Uterus (tissue), 4 donors: ENCODE results near the gene ZBTB3. TPM values are rescaled to one million over a fixed set of nuclear protein-coding genes. Genes with fewer than 3 reads are reported as not detected.

Experiments used
- DNase-seq, 2 donors: peaks; one replicate each; pipeline ENCODE4 v3.0.0-alpha.2; 2019 to 2020
- H3K27ac ChIP-seq, 2 donors: fragments of 200-600 bp; sonication (generic); 1 replicate in 1 of 2; 2 replicates in 1 of 2; pipeline ENCODE4 v1.5.1; 2016 to 2018
- H3K27me3 ChIP-seq, 2 donors: fragments of 200-600 bp; sonication (generic); one replicate each; pipeline ENCODE4 v1.5.1; 2018 to 2019; ENCODE audit warnings: control low read depth in 1 of 2
- H3K36me3 ChIP-seq, 2 donors: fragments of 200-600 bp; sonication (generic); one replicate each; pipeline ENCODE4 v1.5.1; 2019; ENCODE audit warnings: control low read depth in 1 of 2
- H3K4me1 ChIP-seq, 2 donors: fragments of 200-600 bp; sonication (generic); one replicate each; pipeline ENCODE4 v1.5.1; 2018 to 2019; ENCODE audit warnings: control low read depth in 1 of 2
- H3K4me3 ChIP-seq, 2 donors: fragments of 200-600 bp; sonication (generic); 1 replicate in 1 of 2; 2 replicates in 1 of 2; pipeline ENCODE4 v1.5.1; 2018 to 2019; ENCODE audit warnings: mild to moderate bottlenecking in 1 of 2
- H3K9me3 ChIP-seq, 2 donors: fragments of 200-600 bp; sonication (generic); one replicate each; pipeline ENCODE4 v1.5.1; 2019; ENCODE audit warnings: control low read depth in 1 of 2
- POLR2A ChIP-seq, 2 donors: fragments of 450-650 bp; IDR thresholded peaks; one replicate each; pipeline ENCODE4 v1.6.1; 2016; ENCODE audit warnings: antibody characterized with exemption in 2 of 2, mild to moderate bottlenecking in 1 of 2, moderate library complexity in 1 of 2
- intact Hi-C: fragments of 100-400 bp; cut with DNase I; formaldehyde crosslinking; loops from one replicate; pipeline ENCODE4 v1.15.1; 2023; ENCODE audit warnings: low total_unique reads
- total RNA-seq, 4 donors: library from RNA; depleted of rRNA in 3 of 4; stranded (reverse); fragments of >200 nt in 3 of 4; gene quantifications; one replicate each; pipeline versions ENCODE4 v1.1.0 to v1.2.4, GENCODE V29; 2014 to 2023
- TF ChIP-seq, protein P1 (sequence below), 4 experiments: fragments of 200-600 bp in 2 of 4; fragments of 450-650 bp in 2 of 4; sonication (generic) in 2 of 4; IDR thresholded peaks; one replicate each; pipeline ENCODE4 v1.5.1; 2016 to 2019; ENCODE audit warnings: antibody characterized with exemption in 4 of 4, mild to moderate bottlenecking in 2 of 4, moderate library complexity in 1 of 4
- donor health status: DM: yes; HTN: yes; CAD: no.

Gene ZBTB3
- total RNA-seq = 10 to 100 TPM in 3 of 4 donors, under 1 TPM in 1; 0.59 to 28.9 (median 18.3) TPM

- H3K9me3 ChIP-seq = no peaks in the 10 kb centered on the region
- intact Hi-C loops = no loop called here
- TF ChIP-seq, protein P1, sequence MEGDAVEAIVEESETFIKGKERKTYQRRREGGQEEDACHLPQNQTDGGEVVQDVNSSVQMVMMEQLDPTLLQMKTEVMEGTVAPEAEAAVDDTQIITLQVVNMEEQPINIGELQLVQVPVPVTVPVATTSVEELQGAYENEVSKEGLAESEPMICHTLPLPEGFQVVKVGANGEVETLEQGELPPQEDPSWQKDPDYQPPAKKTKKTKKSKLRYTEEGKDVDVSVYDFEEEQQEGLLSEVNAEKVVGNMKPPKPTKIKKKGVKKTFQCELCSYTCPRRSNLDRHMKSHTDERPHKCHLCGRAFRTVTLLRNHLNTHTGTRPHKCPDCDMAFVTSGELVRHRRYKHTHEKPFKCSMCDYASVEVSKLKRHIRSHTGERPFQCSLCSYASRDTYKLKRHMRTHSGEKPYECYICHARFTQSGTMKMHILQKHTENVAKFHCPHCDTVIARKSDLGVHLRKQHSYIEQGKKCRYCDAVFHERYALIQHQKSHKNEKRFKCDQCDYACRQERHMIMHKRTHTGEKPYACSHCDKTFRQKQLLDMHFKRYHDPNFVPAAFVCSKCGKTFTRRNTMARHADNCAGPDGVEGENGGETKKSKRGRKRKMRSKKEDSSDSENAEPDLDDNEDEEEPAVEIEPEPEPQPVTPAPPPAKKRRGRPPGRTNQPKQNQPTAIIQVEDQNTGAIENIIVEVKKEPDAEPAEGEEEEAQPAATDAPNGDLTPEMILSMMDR (IDR thresholded peaks at IDR 0.05) = peak in 2 of 4 experiments; percentile 5 to 43
- TF ChIP-seq POLR2A (IDR thresholded peaks at IDR 0.05) = peak; percentile 52 to 74
- H3K36me3 ChIP-seq = no peaks in the 10 kb centered on the region
- H3K27me3 ChIP-seq = no peaks in the 10 kb centered on the region
- DNase-seq = peak; percentile 96 to 98
- peaks cover 0 to 5% of the 10 kb centered on the region in 2 donors for H3K4me1 ChIP-seq
- H3K27ac ChIP-seq = peak within 1 kb of the TSS; percentile 91 to 92
- peak within 1 kb of the TSS; percentile 69 to 83 for H3K4me3 ChIP-seq
These were observed at the start of gene ZBTB3 for GRCh38 chr11:62753736-62754603. TSS of gene ZBTB3 (minus strand) at chr11:62754160. CDS start at chr11:62753664, 496 bp downstream.

GRCh38 chr11:62801071-62801470 is 47.1 kb upstream of the ZBTB3 start:
- DNase-seq = no peak
- intact Hi-C loops = no loop called here
- no peaks in the 10 kb centered on the region for H3K9me3 ChIP-seq
- H3K4me3 ChIP-seq = no peak overlapping the region
- TF ChIP-seq, protein P1 (IDR thresholded peaks at IDR 0.05) = no peak
- TF ChIP-seq POLR2A (IDR thresholded peaks at IDR 0.05) = no peak
- no peaks in the 10 kb centered on the region for H3K27me3 ChIP-seq
- H3K36me3 ChIP-seq = no peaks in the 10 kb centered on the region
- H3K27ac ChIP-seq = no peak overlapping the region
- peaks cover 0 to 4% of the 10 kb centered on the region in 2 donors for H3K4me1 ChIP-seq

- no peak overlapping the region for H3K4me3 ChIP-seq
- no peak overlapping the region for H3K27ac ChIP-seq
- no peaks in the 10 kb centered on the region for H3K9me3 ChIP-seq
- peaks cover 0 to 4% of the 10 kb centered on the region in 2 donors for H3K4me1 ChIP-seq
- DNase-seq = no peak
- H3K36me3 ChIP-seq = no peaks in the 10 kb centered on the region
- intact Hi-C loops = no loop called here
- no peaks in the 10 kb centered on the region for H3K27me3 ChIP-seq
- TF ChIP-seq, protein P1 (IDR thresholded peaks at IDR 0.05) = no peak
- TF ChIP-seq POLR2A (IDR thresholded peaks at IDR 0.05) = no peak
These were observed 45.5 kb upstream of the ZBTB3 start for GRCh38 chr11:62799486-62799885.

GRCh38 chr11:62796281-62796680 is 42.3 kb upstream of the ZBTB3 start:
- H3K4me3 ChIP-seq = no peak overlapping the region
- no peaks in the 10 kb centered on the region for H3K9me3 ChIP-seq
- intact Hi-C loops = no loop called here
- no peak for TF ChIP-seq POLR2A (IDR thresholded peaks at IDR 0.05)
- TF ChIP-seq, protein P1 (IDR thresholded peaks at IDR 0.05) = no peak
- H3K27me3 ChIP-seq = no peaks in the 10 kb centered on the region
- H3K36me3 ChIP-seq = no peaks in the 10 kb centered on the region
- no peak for DNase-seq
- H3K27ac ChIP-seq = no peak overlapping the region
- H3K4me1 ChIP-seq = peaks cover 0 to 5% of the 10 kb centered on the region in 2 donors

GRCh38 chr11:62794201-62794775 is 40.3 kb upstream of the ZBTB3 start:
- Histone ChIP-seq H3K27ac (no peak overlapping the region), H3K9me3 (no peaks in the 10 kb centered on the region), H3K4me1 (peaks cover 0 to 5% of the 10 kb centered on the region in 2 donors), H3K27me3 (no peaks in the 10 kb centered on the region), H3K36me3 (no peaks in the 10 kb centered on the region), H3K4me3 (no peak overlapping the region)
- intact Hi-C loops = no loop called here
- no peak for TF ChIP-seq POLR2A (IDR thresholded peaks at IDR 0.05)
- TF ChIP-seq, protein P1 (IDR thresholded peaks at IDR 0.05) = no peak
- DNase-seq = no peak
